ENCODE measurements around the gene GDF15. TPM values are rescaled to one million over a fixed set of nuclear protein-coding genes. Genes with fewer than 3 reads are reported as not detected.
A peak's percentile ranks its signal among the peaks of the same experiment; 100 is the strongest.

GDF15 gene
- total and polyA plus RNA-seq, 8 donors: 15.7 to 180 (median 34.6) TPM

DNA sequence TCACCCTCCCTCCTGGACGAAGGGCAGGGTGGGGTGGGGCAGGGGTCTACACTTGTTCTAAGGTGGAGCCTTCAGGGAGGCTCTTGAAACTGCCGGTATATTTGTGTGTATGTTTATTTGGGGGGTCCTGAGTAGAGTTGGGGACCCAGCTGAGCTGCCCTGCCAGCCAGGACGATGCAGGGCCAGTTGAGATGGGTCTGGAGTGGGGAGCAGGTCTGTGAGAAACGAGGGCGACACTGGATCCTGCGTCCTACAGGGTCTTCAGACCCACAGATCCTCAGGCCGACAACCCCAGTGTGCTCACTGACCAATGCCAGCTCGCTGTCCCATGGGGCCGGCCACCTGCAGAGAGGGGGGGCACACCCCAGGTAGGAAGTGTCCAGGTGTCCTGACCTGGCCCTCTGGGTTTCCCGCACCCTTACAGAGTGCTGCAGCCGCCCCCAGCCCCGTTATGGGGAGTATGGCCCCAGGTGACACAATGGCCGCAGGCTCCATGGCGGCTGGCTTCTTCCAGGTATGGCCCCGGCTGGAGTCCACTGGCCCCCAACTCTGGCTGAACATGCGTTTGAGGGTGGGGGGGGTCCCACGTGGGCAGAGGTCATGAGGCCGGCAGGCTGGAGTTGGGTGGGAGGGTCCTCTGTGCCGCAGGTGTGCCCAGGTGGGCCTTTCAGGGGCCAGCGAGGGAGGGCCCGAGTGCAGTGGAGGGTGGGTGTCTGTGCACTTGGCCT, 44.6 kb downstream of the GDF15 start:
- no peak overlapping the region for H3K4me3 ChIP-seq
- H3K4me1 ChIP-seq: peaks cover 15 to 47% of the 10 kb centered on the region in 2 donors
- ATAC-seq: no peak

DNA sequence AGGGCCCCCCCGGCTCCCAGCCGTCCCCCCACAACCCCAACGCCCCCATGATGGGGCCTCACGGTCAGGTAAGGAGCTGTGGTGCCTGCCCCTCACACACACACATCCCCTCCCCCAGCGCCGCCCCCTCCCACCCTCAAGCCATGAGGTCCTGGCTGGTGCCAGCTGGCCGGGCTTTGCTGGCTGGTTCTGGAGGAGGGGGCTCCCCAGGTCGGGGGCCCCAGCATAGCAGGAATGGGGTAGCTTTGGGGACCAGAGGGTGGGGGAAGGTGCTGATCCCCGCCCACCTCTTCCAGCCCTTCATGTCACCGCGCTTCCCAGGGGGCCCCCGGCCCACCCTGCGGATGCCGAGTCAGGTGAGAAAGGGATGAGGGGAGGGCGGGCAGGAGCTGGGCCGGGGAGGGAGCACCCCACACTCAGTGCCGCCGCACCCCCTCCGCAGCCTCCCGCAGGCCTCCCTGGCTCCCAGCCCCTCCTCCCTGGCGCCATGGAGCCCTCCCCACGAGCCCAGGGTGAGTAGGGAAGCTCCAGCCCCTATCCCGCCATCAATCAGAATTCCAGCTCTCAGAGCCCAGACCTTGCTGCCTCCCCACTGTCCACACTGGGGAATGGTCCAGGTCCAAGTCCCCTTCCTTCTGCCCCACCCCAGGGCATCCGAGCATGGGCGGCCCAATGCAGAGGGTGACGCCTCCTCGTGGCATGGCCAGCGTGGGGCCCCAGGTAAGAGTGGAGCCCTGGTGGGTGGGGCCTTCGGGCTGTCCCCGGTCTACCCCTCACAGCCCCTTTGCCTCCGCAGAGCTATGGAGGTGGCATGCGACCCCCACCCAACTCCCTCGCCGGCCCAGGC, 45.6 kb downstream of the GDF15 start:
- Histone ChIP-seq H3K27ac (no peak overlapping the region), H3K36me3 (peaks cover 0 to 18% of the 10 kb centered on the region in 2 donors), H3K27me3 (peaks cover 0 to 45% of the 10 kb centered on the region in 2 donors), H3K4me3 (no peak overlapping the region), H3K9me3 (no peaks in the 10 kb centered on the region), H3K4me1 (peaks cover 15 to 49% of the 10 kb centered on the region in 2 donors)
- DNase-seq (no peak), ATAC-seq (no peak)
- intact Hi-C loops (cut with DNase I): no loop called here
- TF ChIP-seq, protein P1, sequence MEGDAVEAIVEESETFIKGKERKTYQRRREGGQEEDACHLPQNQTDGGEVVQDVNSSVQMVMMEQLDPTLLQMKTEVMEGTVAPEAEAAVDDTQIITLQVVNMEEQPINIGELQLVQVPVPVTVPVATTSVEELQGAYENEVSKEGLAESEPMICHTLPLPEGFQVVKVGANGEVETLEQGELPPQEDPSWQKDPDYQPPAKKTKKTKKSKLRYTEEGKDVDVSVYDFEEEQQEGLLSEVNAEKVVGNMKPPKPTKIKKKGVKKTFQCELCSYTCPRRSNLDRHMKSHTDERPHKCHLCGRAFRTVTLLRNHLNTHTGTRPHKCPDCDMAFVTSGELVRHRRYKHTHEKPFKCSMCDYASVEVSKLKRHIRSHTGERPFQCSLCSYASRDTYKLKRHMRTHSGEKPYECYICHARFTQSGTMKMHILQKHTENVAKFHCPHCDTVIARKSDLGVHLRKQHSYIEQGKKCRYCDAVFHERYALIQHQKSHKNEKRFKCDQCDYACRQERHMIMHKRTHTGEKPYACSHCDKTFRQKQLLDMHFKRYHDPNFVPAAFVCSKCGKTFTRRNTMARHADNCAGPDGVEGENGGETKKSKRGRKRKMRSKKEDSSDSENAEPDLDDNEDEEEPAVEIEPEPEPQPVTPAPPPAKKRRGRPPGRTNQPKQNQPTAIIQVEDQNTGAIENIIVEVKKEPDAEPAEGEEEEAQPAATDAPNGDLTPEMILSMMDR (IDR thresholded peaks at IDR 0.05): no peak

More for the DNA sequence above, 44.6 kb downstream of the GDF15 start:
- peaks cover 0 to 40% of the 10 kb centered on the region in 2 donors for H3K27me3 ChIP-seq
- no peak for DNase-seq
- H3K9me3 ChIP-seq: no peaks in the 10 kb centered on the region
- TF ChIP-seq, protein P1 (IDR thresholded peaks at IDR 0.05): no peak
- no peak overlapping the region for H3K27ac ChIP-seq
- intact Hi-C loops (cut with DNase I): no loop called here
- H3K36me3 ChIP-seq: peaks cover 0 to 14% of the 10 kb centered on the region in 2 donors

DNA sequence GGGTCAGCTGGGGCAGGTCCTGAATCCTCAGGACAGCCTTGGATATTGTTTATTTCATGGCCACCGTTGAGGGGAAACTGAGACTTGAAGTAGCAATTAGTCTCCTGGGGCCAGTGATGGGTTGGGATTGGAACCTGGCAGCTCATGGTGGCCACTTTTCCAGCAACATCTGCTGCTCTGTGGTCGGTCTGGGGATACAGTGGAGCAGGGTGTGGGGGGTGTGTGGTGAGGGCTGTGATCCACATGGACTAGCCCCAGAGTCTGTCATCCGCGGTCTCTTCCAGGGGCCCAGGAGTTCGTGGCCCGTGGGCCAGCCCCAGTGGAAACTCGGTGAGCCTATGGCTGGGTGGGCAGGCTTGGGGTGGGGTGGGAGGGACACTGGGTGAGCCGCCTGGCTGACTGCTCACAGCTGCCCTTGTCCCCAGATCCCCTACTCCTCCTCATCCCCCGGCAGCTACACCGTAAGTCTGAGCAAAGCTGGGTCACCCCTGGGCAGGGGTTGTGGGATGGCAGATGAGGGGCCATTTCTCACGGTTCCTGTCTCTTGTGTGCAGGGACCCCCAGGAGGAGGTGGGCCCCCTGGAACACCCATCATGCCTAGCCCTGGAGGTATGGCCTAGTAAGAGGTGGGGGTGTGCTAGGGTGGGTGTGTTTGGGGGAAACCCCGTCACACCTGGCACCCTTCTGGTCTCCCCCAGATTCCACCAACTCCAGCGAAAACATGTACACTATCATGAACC, 46.5 kb downstream of the GDF15 start:
- Histone ChIP-seq H3K9me3 (no peaks in the 10 kb centered on the region), H3K27me3 (peaks cover 0 to 54% of the 10 kb centered on the region in 2 donors), H3K4me1 (peaks cover 15 to 57% of the 10 kb centered on the region in 2 donors), H3K27ac (peak overlapping the region in 1 of 2 donors; percentile 19), H3K4me3 (peak overlapping the region in 1 of 2 donors; percentile 37), H3K36me3 (peaks cover 0 to 18% of the 10 kb centered on the region in 2 donors)
- DNase-seq (no peak), ATAC-seq (no peak)
- intact Hi-C loops (cut with DNase I): no loop called here
- TF ChIP-seq, protein P1 (IDR thresholded peaks at IDR 0.05): no peak

DNA sequence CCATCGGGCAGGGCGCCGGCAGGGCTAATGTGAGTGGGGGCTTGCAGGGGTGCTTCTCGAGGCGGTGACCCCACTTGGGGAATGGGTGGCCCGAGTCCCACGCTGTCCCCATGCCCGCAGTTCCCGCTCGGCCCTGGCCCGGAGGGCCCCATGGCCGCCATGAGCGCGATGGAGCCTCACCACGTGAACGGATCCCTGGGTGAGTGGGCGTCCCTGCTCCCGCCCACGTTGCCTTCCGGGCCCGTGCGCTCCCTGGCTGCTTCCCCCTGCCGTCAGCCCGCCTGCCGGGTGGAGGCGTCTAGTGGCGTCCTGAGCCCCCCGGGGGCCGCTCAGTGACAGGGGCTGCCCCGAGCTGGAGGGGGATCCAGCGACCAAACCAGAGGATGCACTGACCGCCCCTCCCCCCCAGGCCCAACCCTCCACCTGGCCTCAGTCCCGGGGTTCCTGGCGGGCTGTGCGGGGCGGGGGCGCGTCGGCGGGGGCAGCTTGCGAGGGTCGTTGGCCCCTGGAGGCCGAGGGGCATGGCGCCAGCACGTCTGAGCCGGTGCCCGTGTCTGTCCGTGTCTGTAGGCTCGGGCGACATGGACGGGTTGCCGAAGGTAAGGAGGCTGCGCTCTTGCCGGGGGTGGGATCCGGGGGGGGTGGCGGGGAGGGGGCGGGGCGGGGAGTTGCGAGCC, 47.2 kb downstream of the GDF15 start:
- Histone ChIP-seq H3K4me3 (peak overlapping the region; percentile 36 to 37), H3K4me1 (peaks cover 15 to 63% of the 10 kb centered on the region in 2 donors), H3K27me3 (peaks cover 0 to 61% of the 10 kb centered on the region in 2 donors), H3K27ac (peak overlapping the region in 1 of 2 donors; percentile 19), H3K9me3 (no peaks in the 10 kb centered on the region), H3K36me3 (peaks cover 0 to 15% of the 10 kb centered on the region in 2 donors)
- peak; percentile 1 for ATAC-seq
- TF ChIP-seq, protein P1 (IDR thresholded peaks at IDR 0.05): no peak
- peak in 2 of 4 donors; percentile 35 to 64 for DNase-seq
- intact Hi-C loops (cut with DNase I): no loop called here
